ENCODE data around the gene HLA-DOA.

The HLA-DOA gene

DNA sequence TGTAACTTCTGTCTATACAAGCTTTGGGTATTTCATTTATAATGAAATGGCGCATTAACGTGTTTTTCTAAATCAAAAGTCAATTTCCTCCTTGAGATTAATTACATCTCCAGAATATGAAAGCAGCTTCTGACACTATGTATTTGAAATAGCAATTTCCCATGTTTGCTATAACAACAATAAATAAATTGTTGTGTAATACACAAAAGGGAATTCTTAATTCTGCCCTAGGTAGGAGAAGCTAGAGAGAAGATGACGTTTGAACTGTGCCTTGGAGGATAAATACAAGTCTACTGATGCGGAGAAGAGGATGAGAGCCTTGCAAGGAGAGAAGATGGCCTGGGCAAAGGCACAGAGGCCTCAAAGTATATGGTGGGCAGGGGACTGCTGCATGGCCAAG is 7.6 kb upstream of the HLA-DOA start:
- no peak for DNase-seq (ENCODE audit: low read depth in 2 of 2)

GRCh38 chr6:33015798-33016197 is 6.4 kb upstream of the HLA-DOA start:
- DNase-seq (ENCODE audit: low read depth in 2 of 2) = no peak

- DNase-seq (ENCODE audit: low read depth in 2 of 2) = no peak
These were observed 5.6 kb upstream of the HLA-DOA start for GRCh38 chr6:33014841-33015634.

DNA sequence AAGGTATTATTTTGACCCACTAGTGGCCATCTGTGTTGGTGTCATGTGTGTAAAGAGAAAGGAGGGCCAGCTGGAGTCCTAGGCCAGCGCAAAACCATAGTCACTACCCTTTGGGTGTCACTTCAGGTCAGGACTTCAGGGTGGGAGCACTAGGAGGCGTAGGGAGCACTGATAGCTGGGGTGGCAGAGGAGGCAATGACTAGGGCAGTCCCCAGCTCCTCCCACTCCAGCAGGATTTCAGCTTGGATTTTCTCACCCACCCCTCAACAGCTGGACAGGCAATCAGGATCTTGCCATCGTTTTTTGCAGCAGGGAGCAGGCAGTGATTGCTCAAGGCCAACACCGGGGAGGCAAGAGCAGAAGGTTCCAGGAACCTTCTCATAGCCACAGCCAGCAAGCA is 4.2 kb upstream of the HLA-DOA start:
- no peak for DNase-seq (ENCODE audit: low read depth in 2 of 2)

- DNase-seq (ENCODE audit: low read depth in 2 of 2) = no peak
These were observed 965 bp upstream of the HLA-DOA start for GRCh38 chr6:33010356-33010755.

GRCh38 chr6:33007831-33008400 is 1.5 kb downstream of the HLA-DOA start:
- DNase-seq (ENCODE audit: low read depth in 2 of 2) = no peak

- DNase-seq (ENCODE audit: low read depth in 2 of 2) = no peak
These were observed 4.5 kb downstream of the HLA-DOA start for GRCh38 chr6:33004940-33005339.

GRCh38 chr6:33001685-33002084 is 7.7 kb downstream of the HLA-DOA start:
- DNase-seq (ENCODE audit: low read depth in 2 of 2) = no peak

DNA sequence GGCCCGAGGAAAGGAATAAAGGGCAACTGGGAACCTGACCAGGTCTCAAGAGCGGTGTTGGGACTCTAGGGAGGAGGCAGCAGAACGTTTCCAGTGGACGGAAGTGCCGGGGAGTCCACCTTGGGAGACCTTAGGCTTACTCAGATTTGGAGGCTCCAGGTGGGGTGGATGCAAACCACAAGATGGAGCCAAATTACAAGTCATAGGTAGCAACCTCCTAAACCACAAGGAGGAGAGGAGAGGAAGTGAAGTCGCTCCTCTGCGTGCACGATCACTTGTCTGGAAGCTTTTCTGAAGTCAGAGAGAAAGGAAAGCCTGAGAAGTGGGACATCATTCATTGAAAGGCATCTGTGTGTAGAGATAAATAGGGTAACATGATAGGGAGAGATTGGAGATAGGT is 9.3 kb downstream of the HLA-DOA start:
- no peak for DNase-seq (ENCODE audit: low read depth in 2 of 2)

DNA sequence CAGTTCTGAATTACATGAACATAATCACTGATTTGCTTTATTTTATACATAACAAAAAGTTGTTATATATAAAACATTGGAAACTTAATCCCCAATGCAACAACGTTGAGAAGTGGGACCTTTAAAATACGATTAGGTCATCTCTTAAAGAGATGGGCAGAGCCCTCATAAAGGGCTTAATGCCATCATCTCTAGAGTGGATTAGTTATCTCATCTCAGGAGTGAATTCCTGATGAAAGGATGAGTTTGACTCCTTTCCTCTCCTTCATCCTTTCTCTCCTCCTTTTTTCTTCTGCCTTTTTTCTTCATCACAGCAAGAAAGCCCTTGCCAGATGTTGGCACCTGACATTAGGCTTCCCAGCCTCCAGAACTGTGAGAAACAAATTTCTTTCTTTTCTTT is 13.9 kb downstream of the HLA-DOA start:
- no peak for DNase-seq (ENCODE audit: low read depth in 2 of 2)

DNA sequence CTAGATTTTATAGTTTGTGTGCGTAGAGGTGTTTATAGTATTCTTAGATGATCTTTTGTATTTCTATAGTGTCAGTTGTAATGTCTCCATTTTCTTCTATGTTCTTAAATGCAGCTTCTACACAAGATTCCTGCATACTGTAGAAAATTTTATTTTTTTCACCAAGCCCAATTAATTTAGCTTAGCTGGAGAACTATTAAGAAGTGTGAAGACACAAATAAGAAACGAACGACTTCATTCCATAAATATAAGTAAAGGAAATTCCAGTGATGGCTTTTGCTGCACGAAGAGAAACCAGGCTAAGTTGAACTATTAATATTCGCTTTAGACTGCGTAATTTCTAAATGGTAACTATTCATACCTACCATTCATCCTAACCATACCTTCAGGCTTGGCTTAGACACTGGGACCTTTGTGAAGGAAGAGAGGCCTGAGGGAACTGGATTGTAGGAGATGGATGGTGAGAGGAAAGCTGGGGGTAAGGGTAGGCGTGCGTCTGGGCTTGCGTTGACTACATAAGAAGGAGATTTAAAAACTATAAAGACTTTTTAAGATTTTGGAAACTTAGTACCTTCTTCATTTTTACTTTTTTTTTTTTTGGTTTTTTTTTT is 15.9 kb downstream of the HLA-DOA start:
- no peak for DNase-seq (ENCODE audit: low read depth in 2 of 2)

GRCh38 chr6:32991972-32992371 is 17.4 kb downstream of the HLA-DOA start:
- no peak for DNase-seq (ENCODE audit: low read depth in 2 of 2)

DNA sequence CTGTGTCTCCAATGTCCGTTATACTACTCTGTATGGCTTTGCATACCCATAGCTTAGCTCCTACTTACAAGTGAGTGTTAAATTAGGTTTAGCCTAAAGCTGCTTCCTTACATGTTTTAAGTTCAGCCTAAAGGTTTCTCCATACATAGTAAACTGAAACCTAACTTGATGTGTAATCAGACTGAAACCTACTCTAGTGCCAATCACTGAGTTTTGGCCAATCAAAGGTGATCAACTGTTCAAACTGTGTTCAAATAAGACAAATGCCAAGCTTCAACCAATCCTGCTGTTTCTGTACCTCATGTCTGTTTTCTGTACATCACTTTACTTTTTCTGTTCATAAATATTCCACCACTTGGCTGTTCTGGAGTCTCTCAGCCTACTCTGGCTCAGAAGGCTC is 20.0 kb downstream of the HLA-DOA start:
- no peak for DNase-seq (ENCODE audit: low read depth in 2 of 2)

- DNase-seq (ENCODE audit: low read depth in 2 of 2) = peak; percentile 84 to 90
These were observed 24.6 kb downstream of the HLA-DOA start for GRCh38 chr6:32984622-32985389.

- no peak for DNase-seq (ENCODE audit: low read depth in 2 of 2)
These were observed 25.3 kb downstream of the HLA-DOA start for GRCh38 chr6:32983964-32984621.

DNA sequence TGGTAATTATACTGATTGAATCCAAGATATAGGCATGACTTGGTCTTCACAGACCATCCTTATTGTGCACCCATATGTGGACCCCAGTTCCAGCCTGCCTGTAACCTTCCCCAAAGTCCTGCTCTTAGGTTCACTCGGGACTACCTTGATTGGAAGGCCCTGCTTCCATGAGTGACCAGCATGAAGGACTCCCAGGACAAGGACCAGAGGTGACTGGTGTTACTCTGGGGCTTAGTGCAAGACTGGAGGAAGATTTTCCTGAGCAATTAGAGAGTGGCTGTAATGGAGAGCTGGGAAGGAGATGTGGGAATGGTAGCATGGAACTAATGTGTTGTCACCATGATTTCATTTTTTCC is 25.9 kb downstream of the HLA-DOA start:
- no peak for DNase-seq (ENCODE audit: low read depth in 2 of 2)

GRCh38 chr6:32982702-32983492 is 26.5 kb downstream of the HLA-DOA start:
- DNase-seq (ENCODE audit: low read depth in 2 of 2) = no peak

DNA sequence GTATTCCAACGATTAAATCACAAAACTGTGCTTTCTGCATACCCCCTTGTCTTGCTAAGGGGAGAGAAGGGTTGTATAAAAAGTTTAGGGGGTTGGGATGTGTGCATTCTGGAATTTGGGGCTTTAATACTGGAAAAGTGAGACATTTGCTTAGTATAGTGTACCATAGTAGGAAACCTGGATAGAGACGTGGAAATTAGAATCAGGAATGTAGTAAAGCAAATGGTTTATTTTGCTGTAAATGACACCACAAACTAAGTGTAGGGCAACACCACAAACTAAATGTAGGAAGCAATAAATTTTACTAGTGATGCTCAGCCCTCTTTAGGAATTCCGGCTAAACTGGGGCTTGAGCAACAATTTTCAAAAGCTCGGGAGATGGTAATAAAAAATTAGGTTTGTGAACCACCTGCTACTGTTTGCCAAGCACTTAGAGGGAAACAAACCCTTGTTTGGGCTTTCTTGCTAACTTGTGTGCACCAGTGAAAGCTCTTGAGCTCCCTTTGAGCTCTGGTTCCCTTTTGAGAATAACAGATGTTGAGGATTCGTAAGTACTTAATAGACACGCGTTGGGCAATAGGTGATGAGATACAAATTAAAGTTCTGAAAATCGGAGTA is 27.2 kb downstream of the HLA-DOA start:
- DNase-seq (ENCODE audit: low read depth in 2 of 2) = no peak

- no peak for DNase-seq (ENCODE audit: low read depth in 2 of 2)
These were observed 28.8 kb downstream of the HLA-DOA start for GRCh38 chr6:32980488-32981038.

DNA sequence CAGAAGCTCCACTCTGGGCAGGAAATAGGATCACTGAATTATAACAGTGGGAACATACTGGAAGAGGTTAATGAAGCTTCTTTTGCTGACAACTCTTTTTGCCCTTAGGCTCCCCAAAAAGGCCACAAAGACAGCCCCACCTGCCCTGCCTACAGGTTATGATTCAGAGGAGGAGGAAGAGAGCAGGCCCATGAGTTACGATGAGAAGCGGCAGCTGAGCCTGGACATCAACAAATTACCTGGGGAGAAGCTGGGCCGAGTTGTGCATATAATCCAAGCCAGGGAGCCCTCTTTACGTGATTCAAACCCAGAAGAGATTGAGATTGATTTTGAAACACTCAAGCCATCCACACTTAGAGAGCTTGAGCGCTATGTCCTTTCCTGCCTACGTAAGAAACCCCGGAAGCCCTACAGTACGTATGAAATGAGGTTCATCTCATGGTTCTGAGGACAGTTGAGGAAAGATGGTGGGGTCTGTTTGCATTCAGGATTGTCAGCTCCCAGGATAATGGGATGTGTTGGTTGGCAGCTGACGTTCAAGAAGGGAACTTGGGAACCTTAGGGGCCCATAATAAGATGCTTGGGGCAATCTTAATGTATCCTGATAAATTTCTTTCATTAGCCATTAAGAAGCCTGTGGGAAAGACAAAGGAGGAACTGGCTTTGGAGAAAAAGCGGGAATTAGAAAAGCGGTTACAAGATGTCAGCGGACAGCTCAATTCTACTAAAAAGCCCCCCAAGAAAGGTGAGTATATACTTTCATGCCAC is 29.5 kb downstream of the HLA-DOA start:
- no peak for DNase-seq (ENCODE audit: low read depth in 2 of 2)

All from stimulated activated CD4-positive, alpha-beta T cell treated with anti-CD3 and anti-CD28 coated beads, Interleukin-1b, Interleukin-23, amount 100 ng/mL, for 1 hour (primary cell).